Skeletal muscle cell (primary cell): Measurements from ENCODE around the gene XCL2.

Source experiments
- DNase-seq: peaks from one replicate; pipeline ENCODE4 v3.0.0-alpha.2; 2010; ENCODE audit warnings: low read depth
- H3K4me3 ChIP-seq: 2 replicates; pipeline ENCODE4 v1.5.1; 2011; ENCODE audit warnings: low read depth, mild to moderate bottlenecking, control low read depth, low read length, moderate library complexity

XCL2 gene

GRCh38 chr1:168520052-168520751 lies 23.6 kb downstream of the XCL2 start:
- no peak overlapping the region for H3K4me3 ChIP-seq
- DNase-seq, result no peak

- H3K4me3 ChIP-seq, result no peak overlapping the region
Observed at GRCh38 chr1:168518813-168519212, 25.0 kb downstream of the XCL2 start.

GRCh38 chr1:168518201-168518689 lies 25.6 kb downstream of the XCL2 start:
- DNase-seq, result no peak
- no peak overlapping the region for H3K4me3 ChIP-seq

More at GRCh38 chr1:168518813-168519212, 25.0 kb downstream of the XCL2 start:
- no peak for DNase-seq

GRCh38 chr1:168514455-168514854 lies 29.3 kb downstream of the XCL2 start:
- no peak overlapping the region for H3K4me3 ChIP-seq
- no peak for DNase-seq

GRCh38 chr1:168513656-168514404 lies 30.0 kb downstream of the XCL2 start:
- H3K4me3 ChIP-seq, result no peak overlapping the region
- no peak for DNase-seq

GRCh38 chr1:168512864-168513595 lies 30.8 kb downstream of the XCL2 start:
- no peak for DNase-seq
- H3K4me3 ChIP-seq, result no peak overlapping the region

- DNase-seq, result no peak
Observed at GRCh38 chr1:168509875-168510791, 33.7 kb downstream of the XCL2 start.

GRCh38 chr1:168509210-168509609 lies 34.6 kb downstream of the XCL2 start:
- no peak for DNase-seq

More at GRCh38 chr1:168509875-168510791, 33.7 kb downstream of the XCL2 start:
- no peak overlapping the region for H3K4me3 ChIP-seq

GRCh38 chr1:168507828-168508227 lies 36.0 kb downstream of the XCL2 start:
- no peak for DNase-seq
- H3K4me3 ChIP-seq, result no peak overlapping the region

More at GRCh38 chr1:168509210-168509609, 34.6 kb downstream of the XCL2 start:
- H3K4me3 ChIP-seq, result no peak overlapping the region

- DNase-seq, result peak; percentile 6
- H3K4me3 ChIP-seq, result no peak overlapping the region
Observed at GRCh38 chr1:168507231-168507630, 36.6 kb downstream of the XCL2 start.

GRCh38 chr1:168506204-168506819 lies 37.5 kb downstream of the XCL2 start:
- H3K4me3 ChIP-seq, result no peak overlapping the region
- peak; percentile 25 for DNase-seq

- no peak overlapping the region for H3K4me3 ChIP-seq
Observed at GRCh38 chr1:168505006-168505405, 38.8 kb downstream of the XCL2 start.

GRCh38 chr1:168504064-168504837 lies 39.5 kb downstream of the XCL2 start:
- DNase-seq, result peak; percentile 70
- H3K4me3 ChIP-seq, result no peak overlapping the region

More at GRCh38 chr1:168505006-168505405, 38.8 kb downstream of the XCL2 start:
- no peak for DNase-seq

GRCh38 chr1:168499688-168500049 lies 44.1 kb downstream of the XCL2 start:
- H3K4me3 ChIP-seq, result no peak overlapping the region
- no peak for DNase-seq

GRCh38 chr1:168498956-168499687 lies 44.7 kb downstream of the XCL2 start:
- H3K4me3 ChIP-seq, result no peak overlapping the region
- DNase-seq, result no peak

GRCh38 chr1:168498159-168498631 lies 45.6 kb downstream of the XCL2 start:
- peak; percentile 43 for DNase-seq
- H3K4me3 ChIP-seq, result no peak overlapping the region

GRCh38 chr1:168497376-168497950 lies 46.3 kb downstream of the XCL2 start:
- no peak overlapping the region for H3K4me3 ChIP-seq

More at GRCh38 chr1:168497376-168497950, 46.3 kb downstream of the XCL2 start:
- DNase-seq, result no peak
